Endodermal cell (in vitro differentiated cells): ENCODE results near the gene LGALS16. TPM values are rescaled to one million over a fixed set of nuclear protein-coding genes. Genes with fewer than 3 reads are reported as not detected.

Experiments
- DNase-seq: peaks from one replicate; pipeline ENCODE4 v3.0.0-alpha.2; 2017
- H3K27ac ChIP-seq: 2 replicates; pipeline ENCODE4 v1.5.1; 2013; ENCODE audit warnings: mild to moderate bottlenecking, low read depth, low read length, moderate library complexity
- H3K27me3 ChIP-seq: 2 replicates; pipeline ENCODE4 v1.6.1; 2013; ENCODE audit warnings: mild to moderate bottlenecking, low read length, moderate library complexity; ENCODE audit not compliant: insufficient read depth, control insufficient read depth, poor library complexity, severe bottlenecking
- H3K36me3 ChIP-seq: 2 replicates; pipeline ENCODE4 v1.7.0; 2013; ENCODE audit warnings: mild to moderate bottlenecking, low read length, moderate library complexity; ENCODE audit not compliant: control insufficient read depth, insufficient read depth
- H3K4me1 ChIP-seq: one replicate; pipeline ENCODE4 v1.7.0; 2013; ENCODE audit warnings: low read length; ENCODE audit not compliant: control insufficient read depth, insufficient read depth
- H3K4me3 ChIP-seq: 2 replicates; pipeline ENCODE4 v1.5.1; 2013; ENCODE audit warnings: mild to moderate bottlenecking, low read length, moderate library complexity
- H3K9ac ChIP-seq: 2 replicates; pipeline ENCODE4 v1.6.1; 2013; ENCODE audit warnings: mild to moderate bottlenecking, low read length, moderate library complexity; ENCODE audit not compliant: poor library complexity, severe bottlenecking; ENCODE audit errors: extremely low read depth
- H3K9me3 ChIP-seq: 2 replicates; pipeline ENCODE4 v1.6.1; 2013; ENCODE audit warnings: mild to moderate bottlenecking, low read length, moderate library complexity; ENCODE audit not compliant: control insufficient read depth
- H3K27ac Mint-ChIP-seq: 2 replicates; pipeline ENCODE4 v1.8.0; 2020; ENCODE audit warnings: mixed read lengths
- H3K27me3 Mint-ChIP-seq: 2 replicates; pipeline ENCODE4 v1.8.0; 2021; ENCODE audit warnings: mild to moderate bottlenecking, mixed read lengths; ENCODE audit not compliant: insufficient read depth
- H3K36me3 Mint-ChIP-seq: 2 replicates; pipeline ENCODE4 v1.8.0; 2020; ENCODE audit warnings: low read depth, mixed read lengths
- H3K4me1 Mint-ChIP-seq: 2 replicates; pipeline ENCODE4 v1.8.0; 2020; ENCODE audit warnings: mixed read lengths
- H3K4me3 Mint-ChIP-seq: 2 replicates; pipeline ENCODE4 v1.8.0; 2020; ENCODE audit warnings: mild to moderate bottlenecking, moderate library complexity, mixed read lengths
- H3K9me3 Mint-ChIP-seq: 2 replicates; pipeline ENCODE4 v1.8.0; 2020; ENCODE audit warnings: mild to moderate bottlenecking, mixed read lengths
- CTCF ChIP-seq: fragments of 200-600 bp; sonication (generic); conservative IDR thresholded peaks from 2 replicates; pipeline ENCODE4 v1.5.0; 2021; ENCODE audit warnings: antibody characterized with exemption, mild to moderate bottlenecking
- WGBS, 2 experiments: methylation state at CpG; one replicate each; pipeline versions ENCODE4 v1.1.5 to v1.1.7; 2013; ENCODE audit warnings: missing lambda C conversion rate in 2 of 2, mixed read lengths in 1 of 2; ENCODE audit not compliant: insufficient coverage in 1 of 2, insufficient read length in 1 of 2; 5-methylcytosine and 5-hydroxymethylcytosine counted together
- total RNA-seq, 2 donors: library from RNA; stranded (reverse); fragmentation: NEBNext Ultra II Directional in 1 of 2; extraction: Animal tissue kit (Norgen Biotek cat#: 25700) in 1 of 2; gene quantifications; 2 replicates in 1 of 2; 3 replicates in 1 of 2; pipeline ENCODE4 v1.2.1, GENCODE V29; 2021

LGALS16 gene
- total RNA-seq, 2 donors from 2014 or later = not detected

GRCh38 chr19:39637891-39638290 is 17.8 kb upstream of the LGALS16 start:
- TF ChIP-seq CTCF = no peak
- Mint-ChIP-seq H3K27ac (no peak overlapping the region), H3K9me3 (no peaks in the 10 kb centered on the region), H3K4me1 (no peaks in the 10 kb centered on the region), H3K4me3 (no peak overlapping the region), H3K36me3 (no peaks in the 10 kb centered on the region), H3K27me3 (peaks cover 26% of the 10 kb centered on the region)
- Histone ChIP-seq H3K27ac (no peak overlapping the region), H3K36me3 (no peaks in the 10 kb centered on the region), H3K27me3 (peaks cover 24% of the 10 kb centered on the region), H3K4me1 (no peaks in the 10 kb centered on the region), H3K4me3 (no peak overlapping the region), H3K9ac (no peak overlapping the region), H3K9me3 (no peaks in the 10 kb centered on the region)
- WGBS, 2 experiments = 64 to 68% methylated on average over 2 to 4 of the region's 4 CpGs
- no peak for DNase-seq

DNA sequence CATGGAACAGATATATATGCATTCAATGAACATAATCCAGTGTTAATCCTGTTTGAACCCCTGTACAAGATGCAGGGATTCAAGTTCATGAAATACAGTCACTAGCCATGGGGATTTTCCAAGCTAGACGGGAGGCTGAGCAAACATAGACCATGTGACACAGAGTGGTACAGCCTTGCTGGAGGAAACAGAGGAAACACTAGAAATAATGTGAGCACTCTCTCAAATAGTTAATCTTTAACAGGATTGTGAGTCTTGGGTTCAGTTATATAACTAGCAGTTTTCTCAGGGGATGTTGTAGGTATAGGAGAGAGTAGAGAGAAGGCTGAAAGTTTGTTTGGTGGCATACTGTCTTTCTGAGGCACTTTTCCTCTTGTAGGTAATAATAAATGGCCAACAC is 13.9 kb upstream of the LGALS16 start:
- H3K27me3 Mint-ChIP-seq = peaks cover 19% of the 10 kb centered on the region
- no peaks in the 10 kb centered on the region for H3K9me3 ChIP-seq
- H3K9me3 Mint-ChIP-seq = no peaks in the 10 kb centered on the region
- no peak overlapping the region for H3K27ac ChIP-seq
- 50 to 59% methylated on average over 1 of the region's 1 CpG for WGBS, 2 experiments
- no peak overlapping the region for H3K9ac ChIP-seq
- no peak overlapping the region for H3K27ac Mint-ChIP-seq
- no peaks in the 10 kb centered on the region for H3K36me3 Mint-ChIP-seq
- no peaks in the 10 kb centered on the region for H3K4me1 ChIP-seq
- H3K4me1 Mint-ChIP-seq = no peaks in the 10 kb centered on the region
- DNase-seq = no peak
- no peaks in the 10 kb centered on the region for H3K36me3 ChIP-seq
- H3K27me3 ChIP-seq = peaks cover 15% of the 10 kb centered on the region
- H3K4me3 Mint-ChIP-seq = no peak overlapping the region
- TF ChIP-seq CTCF = no peak
- H3K4me3 ChIP-seq = no peak overlapping the region

- H3K27me3 Mint-ChIP-seq = peaks cover 11% of the 10 kb centered on the region
Measured at GRCh38 chr19:39643591-39643990, 12.1 kb upstream of the LGALS16 start.

More at GRCh38 chr19:39643591-39643990, 12.1 kb upstream of the LGALS16 start:
- DNase-seq = no peak
- Histone ChIP-seq H3K4me1 (no peaks in the 10 kb centered on the region), H3K27ac (no peak overlapping the region), H3K36me3 (no peaks in the 10 kb centered on the region), H3K4me3 (no peak overlapping the region), H3K9ac (no peak overlapping the region), H3K9me3 (no peaks in the 10 kb centered on the region), H3K27me3 (peaks cover 14% of the 10 kb centered on the region)
- H3K36me3 Mint-ChIP-seq = no peaks in the 10 kb centered on the region
- no peak for TF ChIP-seq CTCF
- no peaks in the 10 kb centered on the region for H3K4me1 Mint-ChIP-seq
- H3K4me3 Mint-ChIP-seq = no peak overlapping the region
- WGBS, 2 experiments = 63 to 68% methylated on average over 2 to 5 of the region's 5 CpGs
- H3K27ac Mint-ChIP-seq = no peak overlapping the region
- no peaks in the 10 kb centered on the region for H3K9me3 Mint-ChIP-seq
